Mucosa of descending colon (tissue), 3 donors: ENCODE data around the gene HBA2. TPM values are rescaled to one million over a fixed set of nuclear protein-coding genes. Genes with fewer than 3 reads are reported as not detected.
A peak's percentile ranks its signal among the peaks of the same experiment; 100 is the strongest.

ENCODE experiments used
- ATAC-seq: fragments of 200-7000 bp; cut with Tn5 transposase; one replicate; pipeline ENCODE4 v1.9.1; 2020; ENCODE audit warnings: mild to moderate bottlenecking, moderate library complexity
- DNase-seq, 3 donors: peaks; one replicate each; pipeline ENCODE4 v3.0.0-alpha.2; 2020
- H3K36me3 ChIP-seq: fragments of 200-600 bp; one replicate; pipeline ENCODE4 v1.8.0; 2021; ENCODE audit warnings: low read depth, mild to moderate bottlenecking
- H3K4me1 ChIP-seq: fragments of 200-600 bp; one replicate; pipeline ENCODE4 v1.8.0; 2021; ENCODE audit warnings: low read depth, mild to moderate bottlenecking
- H3K4me3 ChIP-seq: fragments of 200-600 bp; one replicate; pipeline ENCODE4 v1.8.0; 2021; ENCODE audit warnings: mild to moderate bottlenecking
- H3K9me3 ChIP-seq: fragments of 200-600 bp; one replicate; pipeline ENCODE4 v1.8.0; 2021; ENCODE audit warnings: mild to moderate bottlenecking
- CTCF ChIP-seq: fragments of 200-600 bp; IDR thresholded peaks from one replicate; pipeline ENCODE4 v1.8.0; 2022; ENCODE audit warnings: antibody characterized with exemption, mild to moderate bottlenecking
- intact Hi-C, 2 donors: fragments of 100-400 bp; cut with DNase I in 1 of 2; cut with micrococcal nuclease in 1 of 2; formaldehyde crosslinking; loops; one replicate each; pipeline versions ENCODE4 v1.11.0 to v1.11.1; 2022; cut with DNase I, micrococcal nuclease
- total RNA-seq, 3 donors: library from RNA; stranded (reverse); fragmentation: NEBNext Ultra II Directional in 2 of 3; extraction: Animal tissue kit (Norgen Biotek cat#: 25700) in 2 of 3; gene quantifications; one replicate each; pipeline versions ENCODE4 v1.2.1 to v1.2.4, GENCODE V29; 2021 to 2023
- donor health status: DM: no; HTN: no; CAD: no; lungs with moderate emphysema.
- donor health status: DM: no; HTN: no; CAD: no.
- donor health status: DM: no; HTN: yes; CAD: no.

HBA2 gene
- total RNA-seq, 3 donors from 2014 or later = 2.9 to 3.4 TPM; not detected in 1

GRCh38 chr16:133716-134115, 39.0 kb upstream of the HBA2 start:
- Histone ChIP-seq H3K9me3 (no peaks in the 10 kb centered on the region), H3K36me3 (no peaks in the 10 kb centered on the region), H3K4me3 (no peak overlapping the region), H3K4me1 (peaks cover 5% of the 10 kb centered on the region)
- ATAC-seq = no peak
- no peak for DNase-seq
- intact Hi-C loops = no loop called here
- TF ChIP-seq CTCF = no peak

- Histone ChIP-seq H3K4me3 (peak overlapping the region; percentile 32), H3K4me1 (peaks cover 5% of the 10 kb centered on the region), H3K9me3 (no peaks in the 10 kb centered on the region), H3K36me3 (no peaks in the 10 kb centered on the region)
- DNase-seq (peak; percentile 15 to 57 (median 55)), ATAC-seq (peak; percentile 41)
- intact Hi-C loops = no loop called here
- TF ChIP-seq CTCF = no peak
Observed at GRCh38 chr16:138049-138417, 34.6 kb upstream of the HBA2 start.

- intact Hi-C loops = no loop called here
- no peak for ATAC-seq
- Histone ChIP-seq H3K9me3 (no peaks in the 10 kb centered on the region), H3K4me3 (no peak overlapping the region), H3K36me3 (no peaks in the 10 kb centered on the region), H3K4me1 (peaks cover 5% of the 10 kb centered on the region)
- DNase-seq = no peak
- TF ChIP-seq CTCF = no peak
Observed at GRCh38 chr16:140175-140857, 32.4 kb upstream of the HBA2 start.

GRCh38 chr16:142405-142967, 30.2 kb upstream of the HBA2 start:
- Histone ChIP-seq H3K9me3 (no peaks in the 10 kb centered on the region), H3K4me1 (no peaks in the 10 kb centered on the region), H3K4me3 (no peak overlapping the region), H3K36me3 (no peaks in the 10 kb centered on the region)
- intact Hi-C loops = no loop called here
- ATAC-seq = no peak
- DNase-seq = no peak
- no peak for TF ChIP-seq CTCF

GRCh38 chr16:143047-143446, 29.6 kb upstream of the HBA2 start:
- ATAC-seq (no peak), DNase-seq (no peak)
- H3K4me1 ChIP-seq = no peaks in the 10 kb centered on the region
- H3K9me3 ChIP-seq = no peaks in the 10 kb centered on the region
- H3K36me3 ChIP-seq = no peaks in the 10 kb centered on the region
- H3K4me3 ChIP-seq = no peak overlapping the region
- intact Hi-C loops = no loop called here
- TF ChIP-seq CTCF = no peak
